Myocyte (in vitro differentiated cells): Measurements from ENCODE around the gene SLC16A3. TPM values are rescaled to one million over a fixed set of nuclear protein-coding genes. Genes with fewer than 3 reads are reported as not detected.
"Not testable (repeated sequence)": the region's sequence is repeated elsewhere in the genome, so short reads cannot be mapped to it uniquely, and the experiment has no call there.

Source experiments
- DNase-seq: peaks from one replicate; pipeline ENCODE4 v3.0.0-alpha.2; 2012; ENCODE audit warnings: low read depth
- total RNA-seq: library from RNA; depleted of rRNA; stranded (reverse); fragments of >200 nt; gene quantifications from 2 replicates; pipeline ENCODE4 v1.2.3, GENCODE V29; 2014

The SLC16A3 gene
- total RNA-seq, 1 donor from 2014 or later = 164 TPM

GRCh38 chr17:82259972-82260961, 31.4 kb downstream of the SLC16A3 start:
- DNase-seq = not testable (repeated sequence)

- DNase-seq = no peak
Measured at GRCh38 chr17:82262344-82262743, 33.5 kb downstream of the SLC16A3 start.

- no peak for DNase-seq
Measured at GRCh38 chr17:82263641-82264040, 34.8 kb downstream of the SLC16A3 start.

GRCh38 chr17:82266142-82266541, 37.3 kb downstream of the SLC16A3 start:
- no peak for DNase-seq

GRCh38 chr17:82267575-82268379, 38.9 kb downstream of the SLC16A3 start:
- peak; percentile 97 for DNase-seq

GRCh38 chr17:82269138-82269881, 40.5 kb downstream of the SLC16A3 start:
- no peak for DNase-seq

- no peak for DNase-seq
Measured at GRCh38 chr17:82269882-82270500, 41.1 kb downstream of the SLC16A3 start.

GRCh38 chr17:82270651-82271050, 41.8 kb downstream of the SLC16A3 start:
- DNase-seq = no peak

- DNase-seq = no peak
Measured at GRCh38 chr17:82271401-82271800, 42.6 kb downstream of the SLC16A3 start.

GRCh38 chr17:82272495-82273326, 43.9 kb downstream of the SLC16A3 start:
- peak; percentile 27 for DNase-seq

- peak; percentile 91 for DNase-seq
Measured at GRCh38 chr17:82273327-82274133, 44.7 kb downstream of the SLC16A3 start, which contains the start of gene CSNK1D. TSS of gene CSNK1D (minus strand) at chr17:82273700. CDS start at chr17:82273381, 319 bp downstream.

- no peak for DNase-seq
Measured at GRCh38 chr17:82274134-82275020, 45.5 kb downstream of the SLC16A3 start.

GRCh38 chr17:82275326-82275725, 46.5 kb downstream of the SLC16A3 start:
- DNase-seq = no peak

GRCh38 chr17:82276938-82277337, 48.1 kb downstream of the SLC16A3 start:
- no peak for DNase-seq

GRCh38 chr17:82277851-82278250, 49.0 kb downstream of the SLC16A3 start:
- no peak for DNase-seq

GRCh38 chr17:82278308-82278707, 49.5 kb downstream of the SLC16A3 start:
- DNase-seq = no peak

GRCh38 chr17:82278786-82279391, 50.0 kb downstream of the SLC16A3 start:
- DNase-seq = no peak
